ENCODE results near the gene TMEM88. TPM values are rescaled to one million over a fixed set of nuclear protein-coding genes. Genes with fewer than 3 reads are reported as not detected.

TMEM88 gene
- total and polyA plus RNA-seq, 2 of the 13 experiments (the other 11 are each of a cell fraction or from before 2014, with no cell fraction given): 0.31 to 0.66 TPM

DNA sequence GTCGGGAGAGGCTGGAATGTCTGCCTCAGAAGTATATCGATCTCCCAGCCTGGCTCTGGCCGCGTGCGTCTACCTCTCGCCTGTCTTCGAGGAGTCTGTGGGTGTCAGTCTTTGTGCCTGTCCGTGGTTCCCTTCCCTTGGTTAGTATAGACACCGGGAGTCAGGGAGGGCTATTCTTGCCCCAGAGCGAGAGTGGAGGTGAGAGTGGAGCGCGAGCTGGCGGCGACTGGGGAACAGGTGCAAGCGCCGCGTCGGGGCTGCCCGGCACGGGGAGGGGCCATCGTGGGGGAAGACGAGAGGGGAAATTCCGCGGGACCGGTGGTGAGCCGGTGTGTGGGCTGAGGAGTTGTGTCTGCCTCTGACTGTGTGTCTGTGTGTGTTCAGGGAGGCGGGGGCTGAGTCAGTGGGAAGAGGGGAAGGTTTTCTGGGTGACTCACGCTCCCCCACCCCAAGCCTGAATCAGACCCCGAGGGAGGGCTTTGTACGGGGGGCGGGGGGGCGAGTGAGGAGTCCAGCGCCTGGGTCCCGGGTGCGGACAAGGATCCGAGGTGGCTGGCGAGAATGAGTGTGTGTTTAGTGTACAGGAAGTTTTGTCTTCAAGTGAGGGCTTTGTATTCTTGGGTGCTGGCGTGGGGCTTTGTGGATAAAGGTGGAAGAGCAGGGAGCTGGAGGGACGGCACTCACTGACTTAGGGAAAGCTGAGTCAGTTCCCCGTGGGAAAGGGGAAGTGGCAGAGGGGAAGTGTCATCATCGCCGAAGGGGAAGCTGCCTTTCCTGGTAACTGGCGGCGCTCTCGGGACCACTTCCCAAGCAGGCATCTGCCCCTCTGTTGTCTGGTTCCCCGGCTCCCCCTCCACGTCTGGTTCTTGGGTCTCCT, 12.2 kb upstream of the TMEM88 start (continued):
- TF ChIP-seq WIZ (CRISPR knock-in tag; IDR thresholded peaks at IDR 0.05) (0 out of 2 replicates have a peak, but pooled peaks have one; percentile 16), ZNF687 (CRISPR knock-in tag; IDR thresholded peaks at IDR 0.05) (peak; percentile 62), ZFP36L1 (CRISPR knock-in tag; IDR thresholded peaks at IDR 0.05) (0 out of 2 replicates have a peak, but pooled peaks have one; percentile 53), RBM39 (IDR thresholded peaks at IDR 0.05; ENCODE audit: low read depth, low read length, poor library complexity, severe bottlenecking) (peak; percentile 25), PCBP2 (optimal IDR thresholded peaks at IDR 0.05; ENCODE audit: low read depth, low read length, poor library complexity, severe bottlenecking) (peak; percentile 14), BRF2 (CRISPR knock-in tag; IDR thresholded peaks at IDR 0.05) (no peak), FIP1L1 (IDR thresholded peaks at IDR 0.05; ENCODE audit: borderline replicate concordance, insufficient read depth, low read depth, low read length) (no peak), DPF2 (CRISPR knock-in tag; IDR thresholded peaks at IDR 0.05; ENCODE audit: borderline replicate concordance, low read depth) (no peak), FLYWCH1 (CRISPR knock-in tag; IDR thresholded peaks at IDR 0.05) (no peak), NCOR1 (IDR thresholded peaks at IDR 0.05; ENCODE audit: borderline replicate concordance, low read length) (peak; percentile 8; the same call in 1 of the 2 replicates), BCL6 (CRISPR knock-in tag; IDR thresholded peaks at IDR 0.05) (0 out of 2 replicates have a peak, but pooled peaks have one; percentile 1), AGO1 (IDR thresholded peaks at IDR 0.05; ENCODE audit: low read depth, low read length, poor library complexity, severe bottlenecking) (no peak), DRAP1 (CRISPR knock-in tag; IDR thresholded peaks at IDR 0.05) (no peak), RFX5 (IDR thresholded peaks at IDR 0.05; ENCODE audit: low read depth, low read length) (no peak), ZNF30 (CRISPR knock-in tag; IDR thresholded peaks at IDR 0.05) (no peak)
- TF ChIP-seq, protein P1, sequence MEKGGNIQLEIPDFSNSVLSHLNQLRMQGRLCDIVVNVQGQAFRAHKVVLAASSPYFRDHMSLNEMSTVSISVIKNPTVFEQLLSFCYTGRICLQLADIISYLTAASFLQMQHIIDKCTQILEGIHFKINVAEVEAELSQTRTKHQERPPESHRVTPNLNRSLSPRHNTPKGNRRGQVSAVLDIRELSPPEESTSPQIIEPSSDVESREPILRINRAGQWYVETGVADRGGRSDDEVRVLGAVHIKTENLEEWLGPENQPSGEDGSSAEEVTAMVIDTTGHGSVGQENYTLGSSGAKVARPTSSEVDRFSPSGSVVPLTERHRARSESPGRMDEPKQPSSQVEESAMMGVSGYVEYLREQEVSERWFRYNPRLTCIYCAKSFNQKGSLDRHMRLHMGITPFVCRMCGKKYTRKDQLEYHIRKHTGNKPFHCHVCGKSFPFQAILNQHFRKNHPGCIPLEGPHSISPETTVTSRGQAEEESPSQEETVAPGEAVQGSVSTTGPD (CRISPR knock-in tag; IDR thresholded peaks at IDR 0.05): 0 out of 2 replicates have a peak, but pooled peaks have one; percentile 10
- TF ChIP-seq, protein P2, sequence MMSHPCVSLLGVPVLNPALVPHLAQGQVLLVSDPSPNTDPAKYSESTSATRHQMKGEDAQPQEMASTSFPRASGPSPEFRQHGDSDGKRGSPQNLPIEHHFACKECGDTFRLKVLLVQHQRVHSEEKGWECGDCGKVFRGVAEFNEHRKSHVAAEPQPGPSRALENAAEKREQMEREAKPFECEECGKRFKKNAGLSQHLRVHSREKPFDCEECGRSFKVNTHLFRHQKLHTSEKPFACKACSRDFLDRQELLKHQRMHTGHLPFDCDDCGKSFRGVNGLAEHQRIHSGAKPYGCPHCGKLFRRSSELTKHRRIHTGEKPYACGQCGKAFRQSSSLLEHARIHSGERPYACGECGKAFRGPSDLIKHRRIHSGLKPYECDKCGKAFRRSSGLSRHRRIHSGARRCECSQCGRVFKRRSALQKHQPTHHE (CRISPR knock-in tag; IDR thresholded peaks at IDR 0.05; ENCODE audit: borderline replicate concordance): 0 out of 2 replicates have a peak, but pooled peaks have one; percentile 37
- TF ChIP-seq, protein P3, sequence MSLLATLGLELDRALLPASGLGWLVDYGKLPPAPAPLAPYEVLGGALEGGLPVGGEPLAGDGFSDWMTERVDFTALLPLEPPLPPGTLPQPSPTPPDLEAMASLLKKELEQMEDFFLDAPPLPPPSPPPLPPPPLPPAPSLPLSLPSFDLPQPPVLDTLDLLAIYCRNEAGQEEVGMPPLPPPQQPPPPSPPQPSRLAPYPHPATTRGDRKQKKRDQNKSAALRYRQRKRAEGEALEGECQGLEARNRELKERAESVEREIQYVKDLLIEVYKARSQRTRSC (CRISPR knock-in tag; IDR thresholded peaks at IDR 0.05; ENCODE audit: low read depth): no peak

All from HepG2 (cell line).